PFSK-1 (cell line): ENCODE data around the gene CHD6.

ENCODE experiments used
- FOXP2 ChIP-seq: optimal IDR thresholded peaks from 2 replicates; pipeline ENCODE3; 2011; ENCODE audit warnings: borderline replicate concordance, control low read depth, inconsistent platforms; ENCODE audit not compliant: insufficient read depth; ENCODE audit errors: extremely low read length, extremely low read depth
- POLR2AphosphoS5 ChIP-seq: IDR thresholded peaks from 2 replicates; pipeline ENCODE4 v1.6.1; 2012; ENCODE audit warnings: low read depth, mild to moderate bottlenecking, control low read depth, low read length, moderate library complexity
- SIN3A ChIP-seq: IDR thresholded peaks from 2 replicates; pipeline ENCODE4 v1.6.1; 2012; ENCODE audit warnings: mild to moderate bottlenecking, low read length, moderate library complexity, borderline replicate concordance; ENCODE audit not compliant: insufficient read depth
- TAF1 ChIP-seq: IDR thresholded peaks from 2 replicates; pipeline ENCODE4 v1.6.1; 2012; ENCODE audit warnings: low read length, control low read depth, borderline replicate concordance; ENCODE audit not compliant: insufficient read depth
- TF ChIP-seq, protein P1 (sequence below), 2 experiments: IDR thresholded peaks; 2 replicates each; pipeline versions ENCODE4 v1.6.1 to v1.8.0; 2011 to 2012; ENCODE audit warnings: low read depth in 2 of 2, low read length in 2 of 2, control low read depth in 1 of 2, inconsistent platforms in 1 of 2, mild to moderate bottlenecking in 1 of 2, moderate library complexity in 1 of 2; ENCODE audit not compliant: insufficient read depth in 1 of 2

The CHD6 gene

GRCh38 chr20:41443691-41444090, 174.5 kb downstream of the CHD6 start:
- no peak for TF ChIP-seq TAF1
- TF ChIP-seq, protein P1, sequence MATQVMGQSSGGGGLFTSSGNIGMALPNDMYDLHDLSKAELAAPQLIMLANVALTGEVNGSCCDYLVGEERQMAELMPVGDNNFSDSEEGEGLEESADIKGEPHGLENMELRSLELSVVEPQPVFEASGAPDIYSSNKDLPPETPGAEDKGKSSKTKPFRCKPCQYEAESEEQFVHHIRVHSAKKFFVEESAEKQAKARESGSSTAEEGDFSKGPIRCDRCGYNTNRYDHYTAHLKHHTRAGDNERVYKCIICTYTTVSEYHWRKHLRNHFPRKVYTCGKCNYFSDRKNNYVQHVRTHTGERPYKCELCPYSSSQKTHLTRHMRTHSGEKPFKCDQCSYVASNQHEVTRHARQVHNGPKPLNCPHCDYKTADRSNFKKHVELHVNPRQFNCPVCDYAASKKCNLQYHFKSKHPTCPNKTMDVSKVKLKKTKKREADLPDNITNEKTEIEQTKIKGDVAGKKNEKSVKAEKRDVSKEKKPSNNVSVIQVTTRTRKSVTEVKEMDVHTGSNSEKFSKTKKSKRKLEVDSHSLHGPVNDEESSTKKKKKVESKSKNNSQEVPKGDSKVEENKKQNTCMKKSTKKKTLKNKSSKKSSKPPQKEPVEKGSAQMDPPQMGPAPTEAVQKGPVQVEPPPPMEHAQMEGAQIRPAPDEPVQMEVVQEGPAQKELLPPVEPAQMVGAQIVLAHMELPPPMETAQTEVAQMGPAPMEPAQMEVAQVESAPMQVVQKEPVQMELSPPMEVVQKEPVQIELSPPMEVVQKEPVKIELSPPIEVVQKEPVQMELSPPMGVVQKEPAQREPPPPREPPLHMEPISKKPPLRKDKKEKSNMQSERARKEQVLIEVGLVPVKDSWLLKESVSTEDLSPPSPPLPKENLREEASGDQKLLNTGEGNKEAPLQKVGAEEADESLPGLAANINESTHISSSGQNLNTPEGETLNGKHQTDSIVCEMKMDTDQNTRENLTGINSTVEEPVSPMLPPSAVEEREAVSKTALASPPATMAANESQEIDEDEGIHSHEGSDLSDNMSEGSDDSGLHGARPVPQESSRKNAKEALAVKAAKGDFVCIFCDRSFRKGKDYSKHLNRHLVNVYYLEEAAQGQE (IDR thresholded peaks at IDR 0.05; ENCODE audit: insufficient read depth in 1 of 2, low read depth in 2 of 2, low read length in 2 of 2), result no peak
- no peak for TF ChIP-seq SIN3A
- no peak for TF ChIP-seq FOXP2
- TF ChIP-seq POLR2AphosphoS5, result no peak

DNA sequence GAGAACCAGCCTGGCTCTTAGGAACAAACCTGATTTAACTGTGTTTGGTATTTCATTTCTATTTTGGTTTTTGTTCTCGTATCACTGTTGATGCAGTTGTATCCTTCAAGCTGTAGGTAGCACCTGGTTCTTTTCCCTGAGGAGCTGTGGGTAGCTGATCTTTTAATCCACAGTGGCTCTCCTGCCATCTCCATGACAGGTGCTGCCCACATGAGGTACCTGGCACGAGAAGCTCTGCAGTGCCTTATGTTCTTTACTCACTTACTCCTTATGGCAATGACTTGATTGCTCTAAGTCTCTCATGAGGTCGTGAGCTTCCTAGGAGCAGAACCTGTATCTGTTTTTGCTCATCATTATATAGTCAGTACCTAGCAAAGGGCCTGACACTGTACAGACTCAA, 177.3 kb downstream of the CHD6 start:
- TF ChIP-seq FOXP2, result no peak
- no peak for TF ChIP-seq TAF1
- TF ChIP-seq, protein P1 (IDR thresholded peaks at IDR 0.05; ENCODE audit: insufficient read depth in 1 of 2, low read depth in 2 of 2, low read length in 2 of 2), result no peak
- TF ChIP-seq SIN3A, result no peak
- TF ChIP-seq POLR2AphosphoS5, result no peak

- TF ChIP-seq, protein P1 (IDR thresholded peaks at IDR 0.05; ENCODE audit: insufficient read depth in 1 of 2, low read depth in 2 of 2, low read length in 2 of 2), result no peak
- TF ChIP-seq TAF1, result no peak
- TF ChIP-seq SIN3A, result no peak
- no peak for TF ChIP-seq FOXP2
- TF ChIP-seq POLR2AphosphoS5, result no peak
Observed at GRCh38 chr20:41437836-41438235, 180.3 kb downstream of the CHD6 start.

DNA sequence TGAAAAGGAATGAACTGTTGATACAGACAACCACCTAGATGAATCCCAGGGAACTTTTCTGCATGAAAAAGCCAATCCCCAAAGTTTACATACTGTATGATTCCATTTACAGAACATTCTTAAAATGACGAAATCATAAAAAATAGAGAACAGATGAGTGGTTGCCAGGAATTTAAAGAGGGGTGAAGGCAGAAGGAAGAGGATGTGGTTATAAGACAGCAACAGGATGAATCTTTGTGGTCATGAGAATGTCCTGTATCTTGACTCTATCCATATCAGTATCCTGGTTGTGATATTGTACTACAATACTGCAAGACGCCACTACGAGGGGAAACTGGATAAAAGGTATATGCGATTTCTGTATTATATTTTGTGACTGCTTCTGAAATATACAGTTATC, 181.5 kb downstream of the CHD6 start:
- TF ChIP-seq POLR2AphosphoS5, result no peak
- TF ChIP-seq TAF1, result no peak
- no peak for TF ChIP-seq SIN3A
- TF ChIP-seq FOXP2, result no peak
- TF ChIP-seq, protein P1 (IDR thresholded peaks at IDR 0.05; ENCODE audit: insufficient read depth in 1 of 2, low read depth in 2 of 2, low read length in 2 of 2), result no peak

- TF ChIP-seq POLR2AphosphoS5 (no peak), SIN3A (no peak), FOXP2 (no peak), TAF1 (no peak)
- TF ChIP-seq, protein P1 (IDR thresholded peaks at IDR 0.05; ENCODE audit: insufficient read depth in 1 of 2, low read depth in 2 of 2, low read length in 2 of 2), result no peak
Observed at GRCh38 chr20:41433203-41433602, 185.0 kb downstream of the CHD6 start.
